Thyroid gland (tissue), 4 donors: Measurements from ENCODE around the gene PDCD11. TPM values are rescaled to one million over a fixed set of nuclear protein-coding genes. Genes with fewer than 3 reads are reported as not detected.
"Not testable (repeated sequence)": the region's sequence is repeated elsewhere in the genome, so short reads cannot be mapped to it uniquely, and the experiment has no call there.

Experiments used
- DNase-seq, 2 donors: peaks; one replicate each; pipeline ENCODE4 v3.0.0-alpha.2; 2019
- H3K27ac ChIP-seq, 3 donors: fragments of 200-600 bp; sonication (generic); 1 replicate in 2 of 3; 2 replicates in 1 of 3; pipeline ENCODE4 v1.5.1; 2016 to 2019; ENCODE audit warnings: mild to moderate bottlenecking in 1 of 3, moderate library complexity in 1 of 3
- H3K27me3 ChIP-seq: fragments of 200-600 bp; sonication (generic); one replicate; pipeline ENCODE4 v1.5.1; 2019
- H3K36me3 ChIP-seq, 2 donors: fragments of 200-600 bp; sonication (generic); one replicate each; pipeline ENCODE4 v1.5.1; 2016 to 2019
- H3K4me1 ChIP-seq, 2 donors: fragments of 200-600 bp; sonication (generic); one replicate each; pipeline ENCODE4 v1.5.1; 2017 to 2019
- H3K4me3 ChIP-seq, 3 donors: fragments of 200-600 bp; sonication (generic); replicated peaks in 1 of 3; 1 replicate in 2 of 3; 2 replicates in 1 of 3; pipeline ENCODE4 v1.5.1; 2016; ENCODE audit warnings: mild to moderate bottlenecking in 1 of 3
- H3K9me3 ChIP-seq: fragments of 200-600 bp; sonication (generic); one replicate; pipeline ENCODE4 v1.5.1; 2017
- CTCF ChIP-seq, 6 experiments: fragments of 200-600 bp in 3 of 6; fragments of 450-650 bp in 3 of 6; sonication (generic) in 3 of 6; IDR thresholded peaks; one replicate each; pipeline ENCODE4 v1.5.1; 2016 to 2019; ENCODE audit warnings: antibody characterized with exemption in 6 of 6, mild to moderate bottlenecking in 2 of 6, inconsistent platforms in 1 of 6, moderate library complexity in 1 of 6
- POLR2A ChIP-seq, 2 donors: fragments of 450-650 bp; IDR thresholded peaks; one replicate each; pipeline ENCODE4 v1.6.1; 2017; ENCODE audit warnings: antibody characterized with exemption in 2 of 2, mild to moderate bottlenecking in 2 of 2, moderate library complexity in 1 of 2
- WGBS, 2 donors: methylation state at CpG; one replicate each; pipeline ENCODE4 v1.1.5; 2017; 5-methylcytosine and 5-hydroxymethylcytosine counted together
- intact Hi-C: fragments of 100-400 bp; cut with DNase I; formaldehyde crosslinking; loops from one replicate; pipeline ENCODE4 v1.15.1; 2023
- total RNA-seq, 4 donors: library from RNA; depleted of rRNA; stranded (reverse); fragments of >200 nt; gene quantifications; one replicate each; pipeline ENCODE4 v1.2.3, GENCODE V29; 2016

PDCD11 gene
- 10 to 100 TPM; 15.6 to 20.9 (median 19.0) TPM for total RNA-seq

- TF ChIP-seq CTCF (IDR thresholded peaks at IDR 0.05) (peak in 1 of 6 experiments; percentile 4), POLR2A (IDR thresholded peaks at IDR 0.05) (peak in 1 of 2 donors; percentile 71)
- H3K36me3 ChIP-seq = peaks cover 7 to 28% of the 10 kb centered on the region in 2 donors
- WGBS, 2 donors = 0% methylated on average over 44 to 47 of the region's 56 CpGs
These were observed at the start of gene PDCD11, which contains the start of gene ATP5MK for GRCh38 chr10:103396067-103396788. PDCD11 (plus strand) TSS chr10:103396626; CDS start chr10:103398427, 1,801 bp downstream. ATP5MK (minus strand) TSS chr10:103396475; CDS start chr10:103392457, 4,018 bp downstream.

GRCh38 chr10:103350175-103350516, 46.3 kb upstream of the PDCD11 start:
- Histone ChIP-seq H3K4me3 (peak overlapping the region; percentile 47 to 90 (median 80)), H3K27ac (peak overlapping the region in 2 of 3 donors; percentile 85 to 87), H3K4me1 (no peaks in the 10 kb centered on the region), H3K27me3 (no peaks in the 10 kb centered on the region), H3K9me3 (no peaks in the 10 kb centered on the region), H3K36me3 (peaks cover 7 to 21% of the 10 kb centered on the region in 2 donors)
- WGBS, 2 donors = 47 to 58% methylated on average over 16 of the region's 16 CpGs
- intact Hi-C loops = no loop called here
- DNase-seq = no peak
- TF ChIP-seq CTCF (IDR thresholded peaks at IDR 0.05) (no peak), POLR2A (IDR thresholded peaks at IDR 0.05) (no peak)

More at GRCh38 chr10:103396067-103396788, at the start of gene PDCD11, which contains the start of gene ATP5MK:
- peak; percentile 99 for DNase-seq
- peaks cover 20 to 21% of the 10 kb centered on the region in 2 donors for H3K4me1 ChIP-seq
- H3K27me3 ChIP-seq = no peaks in the 10 kb centered on the region
- intact Hi-C loops = no loop called here
- peak within 1 kb of the TSS; percentile 51 to 87 (median 51) for H3K4me3 ChIP-seq
- no peaks in the 10 kb centered on the region for H3K9me3 ChIP-seq
- H3K27ac ChIP-seq = peak within 1 kb of the TSS in 2 of 3 donors; percentile 64 to 73

- Histone ChIP-seq H3K27me3 (no peaks in the 10 kb centered on the region), H3K9me3 (no peaks in the 10 kb centered on the region), H3K4me1 (no peaks in the 10 kb centered on the region), H3K4me3 (peak within 1 kb of the TSS; percentile 47 to 90 (median 80)), H3K27ac (peak within 1 kb of the TSS; percentile 56 to 87 (median 85)), H3K36me3 (peaks cover 7 to 21% of the 10 kb centered on the region in 2 donors)
- intact Hi-C loops = no loop called here
- 0 to 2% methylated on average over 31 to 51 of the region's 82 CpGs for WGBS, 2 donors
- TF ChIP-seq POLR2A (IDR thresholded peaks at IDR 0.05) (peak in 1 of 2 donors; percentile 53), CTCF (IDR thresholded peaks at IDR 0.05) (peak in 1 of 6 experiments; percentile 8)
- peak; percentile 81 to 82 for DNase-seq
These were observed 45.7 kb upstream of the PDCD11 start, which contains the start of gene PCGF6 for GRCh38 chr10:103350517-103351260. PCGF6 (minus strand) TSS chr10:103351140; CDS start chr10:103351066, 74 bp downstream.

- H3K27ac ChIP-seq = no peak overlapping the region
- H3K4me1 ChIP-seq = no peaks in the 10 kb centered on the region
- no peaks in the 10 kb centered on the region for H3K27me3 ChIP-seq
- DNase-seq = no peak
- H3K9me3 ChIP-seq = no peaks in the 10 kb centered on the region
- TF ChIP-seq POLR2A (IDR thresholded peaks at IDR 0.05) (no peak), CTCF (IDR thresholded peaks at IDR 0.05) (no peak)
- no peaks in the 10 kb centered on the region for H3K36me3 ChIP-seq
- 32 to 40% methylated on average over 2 of the region's 2 CpGs for WGBS, 2 donors
- intact Hi-C loops = no loop called here
- H3K4me3 ChIP-seq = no peak overlapping the region
These were observed 43.1 kb upstream of the PDCD11 start for GRCh38 chr10:103353281-103353680.

- H3K27me3 ChIP-seq, H3K27ac ChIP-seq, DNase-seq, H3K4me3 ChIP-seq, H3K9me3 ChIP-seq, intact Hi-C loops, H3K4me1 ChIP-seq, H3K36me3 ChIP-seq: not testable (repeated sequence)
- 89 to 90% methylated on average over 4 of the region's 4 CpGs for WGBS, 2 donors
These were observed 41.9 kb upstream of the PDCD11 start for GRCh38 chr10:103354567-103354966.
